ENCODE measurements around the gene SKAP1.

SKAP1 gene

GRCh38 chr17:48462946-48463345 lies 32.9 kb upstream of the SKAP1 start:
- no peak for DNase-seq (ENCODE audit: low read depth)
- H3K4me3 ChIP-seq (ENCODE audit: control insufficient read depth, low read depth, low read length), result no peak overlapping the region
- no peak for TF ChIP-seq CTCF (IDR thresholded peaks at IDR 0.05; ENCODE audit: control insufficient read depth, insufficient read depth, low read depth, low read length, missing control alignments)

- H3K4me3 ChIP-seq (ENCODE audit: control insufficient read depth, low read depth, low read length), result no peak overlapping the region
- no peak for TF ChIP-seq CTCF (IDR thresholded peaks at IDR 0.05; ENCODE audit: control insufficient read depth, insufficient read depth, low read depth, low read length, missing control alignments)
- no peak for DNase-seq (ENCODE audit: low read depth)
Measured at GRCh38 chr17:48460052-48460451, 30.0 kb upstream of the SKAP1 start.

GRCh38 chr17:48459070-48459844 lies 29.2 kb upstream of the SKAP1 start:
- DNase-seq (ENCODE audit: low read depth), result no peak
- no peak for TF ChIP-seq CTCF (IDR thresholded peaks at IDR 0.05; ENCODE audit: control insufficient read depth, insufficient read depth, low read depth, low read length, missing control alignments)
- H3K4me3 ChIP-seq (ENCODE audit: control insufficient read depth, low read depth, low read length), result no peak overlapping the region

- DNase-seq (ENCODE audit: low read depth), result no peak
- peak; percentile 95 for TF ChIP-seq CTCF (IDR thresholded peaks at IDR 0.05; ENCODE audit: control insufficient read depth, insufficient read depth, low read depth, low read length, missing control alignments)
- no peak overlapping the region for H3K4me3 ChIP-seq (ENCODE audit: control insufficient read depth, low read depth, low read length)
Measured at GRCh38 chr17:48457080-48457836, 27.2 kb upstream of the SKAP1 start.

- DNase-seq (ENCODE audit: low read depth), result no peak
- TF ChIP-seq CTCF (IDR thresholded peaks at IDR 0.05; ENCODE audit: control insufficient read depth, insufficient read depth, low read depth, low read length, missing control alignments), result no peak
- no peak overlapping the region for H3K4me3 ChIP-seq (ENCODE audit: control insufficient read depth, low read depth, low read length)
Measured at GRCh38 chr17:48456589-48456988, 26.6 kb upstream of the SKAP1 start.

GRCh38 chr17:48455791-48456190 lies 25.8 kb upstream of the SKAP1 start:
- no peak for TF ChIP-seq CTCF (IDR thresholded peaks at IDR 0.05; ENCODE audit: control insufficient read depth, insufficient read depth, low read depth, low read length, missing control alignments)
- no peak for DNase-seq (ENCODE audit: low read depth)
- no peak overlapping the region for H3K4me3 ChIP-seq (ENCODE audit: control insufficient read depth, low read depth, low read length)

Measured in AG09309 (cell line).